Thoracic aorta (tissue), 2 donors: ENCODE data around the gene SMOC2. TPM values are rescaled to one million over a fixed set of nuclear protein-coding genes. Genes with fewer than 3 reads are reported as not detected.

Source experiments
- ATAC-seq: fragments of 150-250 bp; one replicate; pipeline ENCODE4 v1.8.0; 2017; ENCODE audit warnings: low read depth; ENCODE audit not compliant: insufficient number of reproducible peaks, low FRiP score
- DNase-seq: peaks from one replicate; pipeline ENCODE4 v3.0.0-alpha.2; 2020; ENCODE audit warnings: low spot score
- H3K27ac ChIP-seq, 2 donors: fragments of 200-600 bp; sonication (generic); 1 replicate in 1 of 2; 2 replicates in 1 of 2; pipeline ENCODE4 v1.5.1; 2016; ENCODE audit warnings: mild to moderate bottlenecking in 2 of 2, moderate library complexity in 2 of 2
- H3K27me3 ChIP-seq: fragments of 200-600 bp; sonication (generic); replicated peaks from 2 replicates; pipeline ENCODE4 v1.6.0; 2016; ENCODE audit warnings: mild to moderate bottlenecking; ENCODE audit not compliant: insufficient read depth
- H3K36me3 ChIP-seq: fragments of 200-600 bp; sonication (generic); one replicate; pipeline ENCODE4 v1.5.1; 2016
- H3K4me1 ChIP-seq, 2 donors: fragments of 200-600 bp; sonication (generic); 1 replicate in 1 of 2; 2 replicates in 1 of 2; pipeline versions ENCODE4 v1.5.1 to v1.6.0; 2016; ENCODE audit warnings: low read depth in 2 of 2, mild to moderate bottlenecking in 1 of 2; ENCODE audit not compliant: control insufficient read depth in 1 of 2
- H3K4me3 ChIP-seq: fragments of 200-600 bp; sonication (generic); 2 replicates; pipeline ENCODE4 v1.5.1; 2016; ENCODE audit warnings: mild to moderate bottlenecking
- H3K9me3 ChIP-seq: fragments of 200-600 bp; sonication (generic); 2 replicates; pipeline ENCODE4 v1.5.1; 2016
- total RNA-seq, 2 donors: library from RNA; depleted of rRNA; stranded (reverse); fragments of >200 nt; gene quantifications; one replicate each; pipeline versions ENCODE4 v1.1.0 to v1.2.3, GENCODE V29; 2016
- TF ChIP-seq, protein P1 (sequence below): fragments of 200-600 bp; sonication (generic); IDR thresholded peaks from one replicate; pipeline ENCODE4 v1.5.1; 2019; ENCODE audit warnings: antibody characterized with exemption

Gene SMOC2
- total RNA-seq, 2 donors from 2014 or later: 334 to 424 TPM

DNA sequence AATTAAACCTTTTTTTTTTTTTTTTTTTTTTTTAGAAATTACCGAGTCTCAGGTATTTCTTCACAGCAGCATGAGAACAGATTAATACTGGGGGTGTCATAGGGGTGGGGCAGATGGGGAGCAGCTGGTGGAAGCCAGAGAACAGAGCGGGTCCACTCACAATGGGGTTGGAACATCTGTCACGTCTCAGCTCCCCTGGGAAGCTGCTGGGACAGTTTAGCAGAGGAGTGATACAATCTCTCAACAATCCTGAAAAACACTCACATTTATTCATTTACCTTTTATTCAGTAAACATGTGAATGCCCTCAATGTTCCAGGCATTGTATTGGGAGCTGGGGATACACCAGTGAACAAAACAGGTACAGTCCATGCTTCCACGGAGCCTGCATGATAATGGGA lies 162.2 kb downstream of the SMOC2 start:
- Histone ChIP-seq H3K27me3 (no peaks in the 10 kb centered on the region), H3K27ac (no peak overlapping the region), H3K36me3 (peaks cover 16% of the 10 kb centered on the region), H3K4me3 (no peak overlapping the region), H3K9me3 (no peaks in the 10 kb centered on the region), H3K4me1 (peaks cover 0 to 23% of the 10 kb centered on the region in 2 donors)
- no peak for DNase-seq
- TF ChIP-seq, protein P1, sequence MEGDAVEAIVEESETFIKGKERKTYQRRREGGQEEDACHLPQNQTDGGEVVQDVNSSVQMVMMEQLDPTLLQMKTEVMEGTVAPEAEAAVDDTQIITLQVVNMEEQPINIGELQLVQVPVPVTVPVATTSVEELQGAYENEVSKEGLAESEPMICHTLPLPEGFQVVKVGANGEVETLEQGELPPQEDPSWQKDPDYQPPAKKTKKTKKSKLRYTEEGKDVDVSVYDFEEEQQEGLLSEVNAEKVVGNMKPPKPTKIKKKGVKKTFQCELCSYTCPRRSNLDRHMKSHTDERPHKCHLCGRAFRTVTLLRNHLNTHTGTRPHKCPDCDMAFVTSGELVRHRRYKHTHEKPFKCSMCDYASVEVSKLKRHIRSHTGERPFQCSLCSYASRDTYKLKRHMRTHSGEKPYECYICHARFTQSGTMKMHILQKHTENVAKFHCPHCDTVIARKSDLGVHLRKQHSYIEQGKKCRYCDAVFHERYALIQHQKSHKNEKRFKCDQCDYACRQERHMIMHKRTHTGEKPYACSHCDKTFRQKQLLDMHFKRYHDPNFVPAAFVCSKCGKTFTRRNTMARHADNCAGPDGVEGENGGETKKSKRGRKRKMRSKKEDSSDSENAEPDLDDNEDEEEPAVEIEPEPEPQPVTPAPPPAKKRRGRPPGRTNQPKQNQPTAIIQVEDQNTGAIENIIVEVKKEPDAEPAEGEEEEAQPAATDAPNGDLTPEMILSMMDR: no peak
- ATAC-seq: no peak

DNA sequence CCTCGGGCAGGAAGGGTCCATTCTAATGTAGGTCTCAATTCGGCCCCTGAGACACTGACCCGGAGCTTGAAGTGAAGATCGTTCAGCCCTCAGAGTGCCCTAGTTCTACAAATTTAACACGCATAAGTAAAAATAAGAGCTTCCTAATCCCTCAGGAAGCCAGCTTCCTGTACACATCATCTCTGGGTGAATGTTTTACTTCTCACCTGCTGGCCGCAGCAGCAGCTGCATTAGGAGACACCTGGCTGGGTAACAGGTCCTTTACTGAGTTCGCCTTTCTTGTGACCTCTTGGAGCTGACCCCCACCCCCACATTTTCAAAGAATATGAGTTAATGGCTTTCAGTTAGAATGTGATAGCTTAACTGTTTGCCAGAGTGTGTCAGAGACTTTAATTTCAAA lies 165.0 kb downstream of the SMOC2 start:
- peaks cover 11% of the 10 kb centered on the region for H3K36me3 ChIP-seq
- H3K27me3 ChIP-seq: no peaks in the 10 kb centered on the region
- no peak overlapping the region for H3K27ac ChIP-seq
- TF ChIP-seq, protein P1: no peak
- ATAC-seq (no peak), DNase-seq (no peak)
- peaks cover 0 to 16% of the 10 kb centered on the region in 2 donors for H3K4me1 ChIP-seq
- no peaks in the 10 kb centered on the region for H3K9me3 ChIP-seq
- no peak overlapping the region for H3K4me3 ChIP-seq

DNA sequence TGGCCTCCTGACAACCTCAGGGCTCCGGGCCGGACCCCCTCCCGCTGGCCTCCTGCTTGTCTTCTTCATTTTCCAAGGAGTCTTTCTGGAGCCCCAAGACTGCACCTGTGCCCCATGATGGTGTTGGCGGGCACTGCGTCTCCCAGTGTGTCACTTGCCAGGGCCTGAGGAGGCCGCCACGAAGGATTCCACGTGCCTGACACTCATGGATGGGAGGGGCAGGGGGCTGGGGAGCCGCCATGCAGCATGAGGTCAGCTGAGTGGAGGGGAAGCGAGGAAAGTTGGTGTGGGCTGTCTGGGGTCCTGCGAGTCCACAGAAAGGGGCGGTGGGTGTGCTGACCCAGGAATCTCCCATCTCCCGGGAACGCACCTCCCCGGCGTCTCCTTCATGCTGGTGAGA lies 165.7 kb downstream of the SMOC2 start:
- ATAC-seq: no peak
- DNase-seq: no peak
- Histone ChIP-seq H3K4me3 (no peak overlapping the region), H3K36me3 (peaks cover 12% of the 10 kb centered on the region), H3K27me3 (no peaks in the 10 kb centered on the region), H3K27ac (no peak overlapping the region), H3K4me1 (peaks cover 0 to 9% of the 10 kb centered on the region in 2 donors), H3K9me3 (no peaks in the 10 kb centered on the region)
- TF ChIP-seq, protein P1: no peak

DNA sequence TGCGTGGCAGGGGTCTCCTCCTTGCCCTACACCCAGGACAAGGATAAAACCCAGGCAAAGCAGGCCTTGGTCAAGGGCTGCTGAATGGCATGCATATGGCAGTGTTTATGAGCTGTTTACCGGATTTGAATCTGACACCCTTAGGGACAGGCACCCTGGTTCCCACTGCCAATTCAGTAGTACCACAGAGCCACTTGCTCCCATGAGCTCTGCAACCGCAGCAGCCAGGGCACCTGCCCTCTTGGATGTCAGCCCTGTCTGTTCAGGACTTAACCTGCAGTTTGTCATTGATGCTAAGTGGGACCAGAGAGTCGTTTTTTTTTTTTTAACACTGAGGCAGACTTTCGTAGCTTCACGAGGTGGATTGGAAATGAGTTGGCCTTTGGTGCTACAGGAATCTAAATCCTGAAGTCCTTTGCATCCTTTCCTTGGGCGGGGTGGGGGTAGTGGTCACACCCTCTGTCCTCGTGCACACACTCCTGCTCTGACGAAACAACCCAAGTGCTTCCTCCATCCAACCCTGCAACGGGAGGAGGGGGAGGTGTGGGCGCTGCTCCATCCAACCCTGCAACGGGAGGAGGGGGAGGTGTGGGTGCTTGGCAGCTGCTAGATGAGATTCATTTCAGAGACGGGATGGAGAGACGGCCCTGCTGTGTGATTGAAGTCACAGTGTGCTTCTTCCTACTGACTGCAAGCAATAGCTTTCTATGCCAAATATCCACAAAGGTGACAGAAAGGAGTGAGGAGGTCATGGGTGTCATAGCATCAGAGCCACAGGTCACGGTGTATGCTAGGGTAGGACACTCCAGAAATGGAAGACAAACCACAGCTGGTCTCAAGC lies 166.5 kb downstream of the SMOC2 start:
- no peak for ATAC-seq
- no peak for DNase-seq
- H3K27ac ChIP-seq: no peak overlapping the region
- TF ChIP-seq, protein P1: no peak
- H3K9me3 ChIP-seq: no peaks in the 10 kb centered on the region
- H3K4me1 ChIP-seq: peaks cover 0 to 5% of the 10 kb centered on the region in 2 donors
- no peaks in the 10 kb centered on the region for H3K27me3 ChIP-seq
- H3K36me3 ChIP-seq: peaks cover 15% of the 10 kb centered on the region
- H3K4me3 ChIP-seq: no peak overlapping the region

DNA sequence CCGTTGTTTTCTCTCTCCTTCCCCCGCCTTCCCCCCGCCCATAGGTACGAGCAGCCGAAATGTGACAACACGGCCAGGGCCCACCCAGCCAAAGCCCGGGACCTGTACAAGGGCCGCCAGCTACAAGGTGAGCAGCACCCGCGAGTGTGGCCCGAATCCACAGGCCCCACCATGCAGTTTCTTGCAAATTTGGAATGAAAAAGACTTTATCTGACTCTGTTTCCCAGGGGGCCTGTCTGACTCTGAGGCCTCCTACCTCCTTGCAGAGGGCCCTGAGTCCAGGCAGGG lies 167.1 kb downstream of the SMOC2 start:
- TF ChIP-seq, protein P1: no peak
- ATAC-seq: no peak
- DNase-seq: no peak

More for the DNA sequence above, 167.1 kb downstream of the SMOC2 start:
- Histone ChIP-seq H3K4me1 (peaks cover 0 to 5% of the 10 kb centered on the region in 2 donors), H3K27ac (no peak overlapping the region), H3K4me3 (no peak overlapping the region), H3K9me3 (no peaks in the 10 kb centered on the region), H3K27me3 (no peaks in the 10 kb centered on the region), H3K36me3 (peaks cover 21% of the 10 kb centered on the region)
